ENCODE data around the gene KCNQ4. TPM values are rescaled to one million over a fixed set of nuclear protein-coding genes. Genes with fewer than 3 reads are reported as not detected.

KCNQ4 gene
- total and polyA plus RNA-seq, 2 of the 8 experiments (the other 6 are each of a cell fraction or from before 2014, with no cell fraction given): 2.2 to 3.9 TPM

DNA sequence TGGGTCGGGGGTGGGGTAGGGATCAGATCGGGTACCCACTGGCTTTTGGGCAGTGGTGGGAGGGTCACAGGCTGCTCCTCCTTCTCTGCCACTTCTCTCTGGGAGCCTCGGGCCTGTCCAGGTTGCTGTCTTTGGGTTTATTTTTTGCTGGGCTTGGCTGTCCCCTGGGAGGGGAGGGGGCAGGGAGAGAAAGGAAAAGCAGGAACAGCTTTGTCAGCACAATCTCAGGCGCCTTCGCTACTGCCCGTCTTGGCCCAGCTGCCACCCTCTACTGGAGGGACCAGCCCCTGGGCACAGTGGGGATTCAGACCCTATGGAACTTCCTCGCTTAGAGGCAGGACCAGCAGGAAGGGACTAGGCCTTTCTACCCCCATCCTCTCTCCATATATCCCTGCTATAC, 8.4 kb downstream of the KCNQ4 start:
- Histone ChIP-seq H2BK12ac (ENCODE audit: low read depth, low read length) (no peak overlapping the region), H3K18ac (ENCODE audit: extremely low read depth, low read length) (no peak overlapping the region), H3K14ac (ENCODE audit: insufficient read length) (no peak overlapping the region), H3K9ac (replicated peaks in 1 of 4; ENCODE audit: extremely low read depth in 1 of 4, low read depth in 3 of 4, low read length in 3 of 4) (no peak overlapping the region), H3K23ac (ENCODE audit: insufficient read length) (no peak overlapping the region), H3K4me2 (ENCODE audit: insufficient read depth in 1 of 2, low read depth in 2 of 2, low read length in 2 of 2) (no peak overlapping the region), H3K4ac (replicated peaks; ENCODE audit: insufficient read length, low read depth, low read length) (no peak overlapping the region), H3K79me1 (ENCODE audit: low read depth, low read length) (no peaks in the 10 kb centered on the region), H2AK5ac (ENCODE audit: low read depth, low read length) (no peak overlapping the region), H3K79me2 (ENCODE audit: control insufficient read depth in 1 of 2, insufficient read depth in 2 of 2, low read length in 2 of 2) (no peaks in the 10 kb centered on the region), H4K8ac (ENCODE audit: extremely low read depth, insufficient read depth, low read length) (no peak overlapping the region), H2AFZ (ENCODE audit: low read length) (no peak overlapping the region), H2BK20ac (ENCODE audit: low read length) (no peak overlapping the region), H3K4me3 (ENCODE audit: extremely low read depth in 1 of 4, insufficient read depth in 2 of 4, low read depth in 3 of 4, low read length in 4 of 4) (no peak overlapping the region), H3K36me3 (ENCODE audit: control insufficient read depth in 2 of 4, insufficient read depth in 4 of 4, low read length in 3 of 4) (no peaks in the 10 kb centered on the region), H3K23me2 (ENCODE audit: low read depth, low read length) (no peaks in the 10 kb centered on the region), H3K27me3 (replicated peaks in 1 of 4; ENCODE audit: control insufficient read depth in 3 of 4, extremely low read depth in 1 of 4, insufficient read depth in 3 of 4, low read length in 3 of 4) (no peaks in the 10 kb centered on the region), H2BK120ac (replicated peaks; ENCODE audit: low read depth, low read length) (no peak overlapping the region), H3K56ac (replicated peaks; ENCODE audit: insufficient read length, low read depth, low read length) (no peak overlapping the region), H2BK15ac (ENCODE audit: low read length) (no peak overlapping the region), H3K9me3 (ENCODE audit: insufficient read depth in 2 of 2, low read depth in 1 of 2, low read length in 1 of 2) (no peaks in the 10 kb centered on the region), H4K5ac (ENCODE audit: insufficient read length, low read depth, low read length) (no peak overlapping the region), H3K4me1 (replicated peaks in 1 of 4; ENCODE audit: control insufficient read depth in 3 of 4, insufficient read depth in 4 of 4, low read length in 3 of 4) (peaks cover 0 to 3% (median 0%) of the 10 kb centered on the region in 4 experiments; a peak in 2 of 7 replicates), H4K20me1 (replicated peaks in 1 of 2; ENCODE audit: control insufficient read depth in 1 of 2, insufficient read depth in 2 of 2, low read length in 2 of 2) (no peaks in the 10 kb centered on the region), H4K91ac (replicated peaks; ENCODE audit: insufficient read length, low read length) (no peak overlapping the region), H3K27ac (ENCODE audit: low read depth, low read length) (no peak overlapping the region), H2BK5ac (ENCODE audit: low read depth, low read length) (no peak overlapping the region)
- 79% methylated on average over 4 of the region's 7 CpGs; no CpG with 5 or more reads in 1 of the 2 experiments for WGBS, 2 experiments (ENCODE audit: extremely low coverage in 1 of 2, insufficient coverage in 1 of 2, insufficient read length in 1 of 2, insufficient replicate concordance in 2 of 2, low coverage in 1 of 2, low lambda C conversion rate in 2 of 2, missing lambda C conversion rate in 1 of 2)
- POLR2A ChIA-PET (ENCODE audit: partially characterized antibody): interaction anchor here (0.8 to 1.7 kb wide), 3 partner anchors 9 to 165 kb away, joined by 3 to 7 read pairs (median 7); no protein-coding TSS in a partner anchor
- TF ChIP-seq YY1 (IDR thresholded peaks at IDR 0.05; ENCODE audit: low read depth, low read length) (no peak), MAFK (IDR thresholded peaks at IDR 0.05; ENCODE audit: low read depth, low read length) (peak; percentile 15; the same call in 1 of the 2 replicates), EP300 (IDR thresholded peaks at IDR 0.05; ENCODE audit: borderline replicate concordance in 1 of 2, low read depth in 2 of 2, low read length in 2 of 2) (no peak), FOSL1 (IDR thresholded peaks at IDR 0.05; ENCODE audit: insufficient read depth, low read depth, low read length) (no peak), SIRT6 (IDR thresholded peaks at IDR 0.05; ENCODE audit: low read length) (no peak)
- DNase-seq (ENCODE audit: low read depth in 1 of 2, low spot score in 2 of 2) (no peak), FAIRE-seq (no peak)
- CTCF ChIA-PET (ENCODE audit: partially characterized antibody): interaction anchor here (0.5 to 24.5 kb wide), 2 partner anchors 16 to 501 kb away, joined by 3 to 325 read pairs; no protein-coding TSS in a partner anchor
